ENCODE data around the gene MTAP. TPM values are rescaled to one million over a fixed set of nuclear protein-coding genes. Genes with fewer than 3 reads are reported as not detected.

The MTAP gene
- polyA plus RNA-seq, 1 donor from 2014 or later = 7.7 TPM

GRCh38 chr9:21904776-21905175, 102.3 kb downstream of the MTAP start:
- Histone ChIP-seq H3K4me3 (ENCODE audit: low read length) (no peak overlapping the region), H3K9ac (ENCODE audit: low read length) (no peak overlapping the region), H3K27ac (ENCODE audit: low read length) (no peak overlapping the region), H3K36me3 (ENCODE audit: insufficient read depth, low read length) (no peaks in the 10 kb centered on the region), H3K27me3 (ENCODE audit: insufficient read depth, low read depth, low read length) (no peaks in the 10 kb centered on the region), H2AFZ (ENCODE audit: low read depth, low read length) (no peak overlapping the region), H3F3A (ENCODE audit: insufficient read depth, low read length, poor library complexity, severe bottlenecking) (no peaks in the 10 kb centered on the region), H3K9me2 (ENCODE audit: insufficient read depth, low read length) (no peaks in the 10 kb centered on the region), H3K9me3 (ENCODE audit: low read length) (peaks cover 6% of the 10 kb centered on the region), H3K79me2 (replicated peaks; ENCODE audit: insufficient read depth, low read length) (no peaks in the 10 kb centered on the region), H3K4me2 (ENCODE audit: low read length) (no peak overlapping the region), H4K20me1 (ENCODE audit: insufficient read depth) (no peaks in the 10 kb centered on the region)
- TF ChIP-seq SMC3 (conservative IDR thresholded peaks at IDR 0.05; ENCODE audit: poor library complexity) (no peak), TAF1 (IDR thresholded peaks at IDR 0.05; ENCODE audit: low read depth) (no peak), EP300 (conservative IDR thresholded peaks at IDR 0.05; ENCODE audit: poor library complexity, severe bottlenecking) (no peak), REST (IDR thresholded peaks at IDR 0.05; ENCODE audit: borderline replicate concordance) (no peak), EZH2 (IDR thresholded peaks at IDR 0.05; ENCODE audit: borderline replicate concordance, insufficient read depth, low read length, poor library complexity, severe bottlenecking) (no peak), MXI1 (conservative IDR thresholded peaks at IDR 0.05; ENCODE audit: poor library complexity, severe bottlenecking) (no peak), CTCF (IDR thresholded peaks at IDR 0.05; ENCODE audit: poor library complexity, severe bottlenecking) (no peak), POLR2AphosphoS5 (IDR thresholded peaks at IDR 0.05) (no peak)

- H4K20me1 ChIP-seq (ENCODE audit: insufficient read depth) = no peaks in the 10 kb centered on the region
- TF ChIP-seq MXI1 (conservative IDR thresholded peaks at IDR 0.05; ENCODE audit: poor library complexity, severe bottlenecking) (no peak), RAD21 (conservative IDR thresholded peaks at IDR 0.05) (no peak), CTCF (IDR thresholded peaks at IDR 0.05; ENCODE audit: poor library complexity, severe bottlenecking) (no peak), TAF1 (IDR thresholded peaks at IDR 0.05; ENCODE audit: low read depth) (no peak), SMC3 (conservative IDR thresholded peaks at IDR 0.05; ENCODE audit: poor library complexity) (no peak), POLR2AphosphoS5 (IDR thresholded peaks at IDR 0.05) (no peak), REST (IDR thresholded peaks at IDR 0.05; ENCODE audit: borderline replicate concordance) (no peak), EP300 (conservative IDR thresholded peaks at IDR 0.05; ENCODE audit: poor library complexity, severe bottlenecking) (no peak), EZH2 (IDR thresholded peaks at IDR 0.05; ENCODE audit: borderline replicate concordance, insufficient read depth, low read length, poor library complexity, severe bottlenecking) (no peak)
- H3K27me3 ChIP-seq (ENCODE audit: insufficient read depth, low read depth, low read length) = no peaks in the 10 kb centered on the region
- H3K27ac ChIP-seq (ENCODE audit: low read length) = no peak overlapping the region
- no peaks in the 10 kb centered on the region for H3K9me2 ChIP-seq (ENCODE audit: insufficient read depth, low read length)
- H3K4me3 ChIP-seq (ENCODE audit: low read length) = no peak overlapping the region
- peaks cover 6% of the 10 kb centered on the region for H3K9me3 ChIP-seq (ENCODE audit: low read length)
- no peak overlapping the region for H3K9ac ChIP-seq (ENCODE audit: low read length)
- H3K36me3 ChIP-seq (ENCODE audit: insufficient read depth, low read length) = no peaks in the 10 kb centered on the region
- H3K4me2 ChIP-seq (ENCODE audit: low read length) = no peak overlapping the region
- H3F3A ChIP-seq (ENCODE audit: insufficient read depth, low read length, poor library complexity, severe bottlenecking) = no peaks in the 10 kb centered on the region
- no peaks in the 10 kb centered on the region for H3K79me2 ChIP-seq (replicated peaks; ENCODE audit: insufficient read depth, low read length)
- no peak overlapping the region for H2AFZ ChIP-seq (ENCODE audit: low read depth, low read length)
These were observed 103.8 kb downstream of the MTAP start for GRCh38 chr9:21906213-21906612.

All from neural cell (in vitro differentiated cells).